SK-N-SH treated with all-trans-retinoic acid at 6 μM for 48 hours (cell line): ENCODE measurements around the gene MTO1.

Experiments used
- ATAC-seq: fragments of 200-7000 bp; cut with Tn5 transposase; 3 replicates; pipeline ENCODE4 v1.9.1; 2020; ENCODE audit warnings: mild to moderate bottlenecking, moderate library complexity
- ARNTL ChIP-seq: fragments of 450-650 bp; formaldehyde crosslinking; IDR thresholded peaks from 2 replicates; pipeline ENCODE4 v1.5.0; 2020; ENCODE audit warnings: low read depth, mild to moderate bottlenecking, moderate library complexity, borderline replicate concordance
- CREB5 ChIP-seq: fragments of 250-450 bp; sonication (Bioruptor Pico); IDR thresholded peaks from 2 replicates; pipeline ENCODE4 v1.5.1; 2020; ENCODE audit warnings: low read depth, mild to moderate bottlenecking, moderate library complexity
- CSDC2 ChIP-seq: fragments of 250-450 bp; sonication (Bioruptor Pico); IDR thresholded peaks from 2 replicates; pipeline ENCODE4 v1.5.0; 2020; ENCODE audit warnings: mild to moderate bottlenecking, moderate library complexity
- CSRNP3 ChIP-seq: fragments of 250-450 bp; sonication (Bioruptor Pico); IDR thresholded peaks from 2 replicates; pipeline ENCODE4 v1.5.1; 2021; ENCODE audit warnings: mild to moderate bottlenecking, moderate library complexity
- GLIS3 ChIP-seq: fragments of 250-450 bp; sonication (Bioruptor Pico); IDR thresholded peaks from 2 replicates; pipeline ENCODE4 v1.5.0; 2020; ENCODE audit warnings: mild to moderate bottlenecking, moderate library complexity
- ISL1 ChIP-seq: fragments of 250-450 bp; sonication (Bioruptor Pico); IDR thresholded peaks from 2 replicates; pipeline ENCODE4 v2.1.2; 2022; ENCODE audit warnings: mild to moderate bottlenecking, moderate library complexity
- PATZ1 ChIP-seq: fragments of 250-450 bp; sonication (Bioruptor Pico); IDR thresholded peaks from 2 replicates; pipeline ENCODE4 v1.8.0; 2020; ENCODE audit warnings: mild to moderate bottlenecking, moderate library complexity, borderline replicate concordance
- PPARA ChIP-seq: fragments of 250-450 bp; sonication (Bioruptor Pico); IDR thresholded peaks from 2 replicates; pipeline ENCODE4 v1.5.0; 2020; ENCODE audit warnings: mild to moderate bottlenecking, borderline replicate concordance
- RARB ChIP-seq: fragments of 250-450 bp; sonication (Bioruptor Pico); IDR thresholded peaks from 2 replicates; pipeline ENCODE4 v1.8.0; 2021; ENCODE audit warnings: mild to moderate bottlenecking, moderate library complexity
- TCF4 ChIP-seq: fragments of 250-450 bp; sonication (Bioruptor Pico); IDR thresholded peaks from 2 replicates; pipeline ENCODE4 v1.8.0; 2021; ENCODE audit warnings: mild to moderate bottlenecking, moderate library complexity, borderline replicate concordance
- TOX ChIP-seq: fragments of 250-450 bp; sonication (Bioruptor Pico); IDR thresholded peaks from 2 replicates; pipeline ENCODE4 v1.8.0; 2021; ENCODE audit warnings: mild to moderate bottlenecking, moderate library complexity, borderline replicate concordance
- TSHZ2 ChIP-seq: fragments of 250-450 bp; sonication (Bioruptor Pico); IDR thresholded peaks from 2 replicates; pipeline ENCODE4 v1.5.0; 2020; ENCODE audit warnings: mild to moderate bottlenecking, moderate library complexity
- ZFP3 ChIP-seq: fragments of 250-450 bp; sonication (Bioruptor Pico); IDR thresholded peaks from 2 replicates; pipeline ENCODE4 v1.5.0; 2020; ENCODE audit warnings: mild to moderate bottlenecking, moderate library complexity
- ZFP30 ChIP-seq: fragments of 450-650 bp; formaldehyde crosslinking; IDR thresholded peaks from 2 replicates; pipeline ENCODE4 v1.5.0; 2022; ENCODE audit warnings: mild to moderate bottlenecking, moderate library complexity
- ZNF565 ChIP-seq: fragments of 450-650 bp; formaldehyde crosslinking; conservative IDR thresholded peaks from 2 replicates; pipeline ENCODE4 v1.5.0; 2020; ENCODE audit warnings: low read depth, mild to moderate bottlenecking, moderate library complexity
- ZNF70 ChIP-seq: fragments of 450-650 bp; formaldehyde crosslinking; IDR thresholded peaks from 2 replicates; pipeline ENCODE4 v1.5.0; 2020; ENCODE audit warnings: mild to moderate bottlenecking, moderate library complexity

MTO1 gene

GRCh38 chr6:73481969-73482368 is 20.4 kb downstream of the MTO1 start:
- 0 out of 2 replicates have a peak, but pooled peaks have one; percentile 14 for TF ChIP-seq ZFP3 (CRISPR knock-in tag)
- TF ChIP-seq ZNF565 (CRISPR knock-in tag), result no peak
- ATAC-seq, result no peak

- no peak for ATAC-seq
- no peak for TF ChIP-seq ARNTL (CRISPR knock-in tag)
- no peak for TF ChIP-seq CSRNP3 (CRISPR knock-in tag)
- no peak for TF ChIP-seq ZNF70 (CRISPR knock-in tag)
- no peak for TF ChIP-seq RARB (CRISPR knock-in tag)
- TF ChIP-seq PPARA (CRISPR knock-in tag), result no peak
- TF ChIP-seq ISL1 (CRISPR knock-in tag), result no peak
- TF ChIP-seq TCF4 (CRISPR knock-in tag), result no peak
- no peak for TF ChIP-seq TOX
- TF ChIP-seq PATZ1 (CRISPR knock-in tag), result no peak
- TF ChIP-seq ZNF565 (CRISPR knock-in tag), result no peak
- TF ChIP-seq GLIS3, result no peak
- no peak for TF ChIP-seq TSHZ2 (CRISPR knock-in tag)
Measured at GRCh38 chr6:73484438-73484837, 22.9 kb downstream of the MTO1 start.

- ATAC-seq, result no peak
- TF ChIP-seq ZFP30 (CRISPR knock-in tag), result no peak
- TF ChIP-seq, all 23 proteins: peak for 0
Measured at GRCh38 chr6:73487473-73487872, 25.9 kb downstream of the MTO1 start.

GRCh38 chr6:73491377-73491776 is 29.8 kb downstream of the MTO1 start:
- ATAC-seq, result no peak
- TF ChIP-seq CREB5 (CRISPR knock-in tag), result no peak
- TF ChIP-seq ZNF70 (CRISPR knock-in tag), result no peak
- TF ChIP-seq PPARA (CRISPR knock-in tag), result no peak
- no peak for TF ChIP-seq TCF4 (CRISPR knock-in tag)
- TF ChIP-seq CSDC2 (CRISPR knock-in tag), result no peak
- TF ChIP-seq, all 23 proteins: peak for 0

- ATAC-seq, result no peak
- TF ChIP-seq ZNF70 (CRISPR knock-in tag) (no peak), CSRNP3 (CRISPR knock-in tag) (no peak)
Measured at GRCh38 chr6:73497915-73498314, 36.4 kb downstream of the MTO1 start.
